Endodermal cell (in vitro differentiated cells): ENCODE data around the gene GABPB2. TPM values are rescaled to one million over a fixed set of nuclear protein-coding genes. Genes with fewer than 3 reads are reported as not detected.
A peak's percentile ranks its signal among the peaks of the same experiment; 100 is the strongest.

ENCODE experiments used
- DNase-seq: peaks from one replicate; pipeline ENCODE4 v3.0.0-alpha.2; 2017
- H3K27ac ChIP-seq: 2 replicates; pipeline ENCODE4 v1.5.1; 2013; ENCODE audit warnings: mild to moderate bottlenecking, low read depth, low read length, moderate library complexity
- H3K27me3 ChIP-seq: 2 replicates; pipeline ENCODE4 v1.6.1; 2013; ENCODE audit warnings: mild to moderate bottlenecking, low read length, moderate library complexity; ENCODE audit not compliant: insufficient read depth, control insufficient read depth, poor library complexity, severe bottlenecking
- H3K36me3 ChIP-seq: 2 replicates; pipeline ENCODE4 v1.7.0; 2013; ENCODE audit warnings: mild to moderate bottlenecking, low read length, moderate library complexity; ENCODE audit not compliant: control insufficient read depth, insufficient read depth
- H3K4me1 ChIP-seq: one replicate; pipeline ENCODE4 v1.7.0; 2013; ENCODE audit warnings: low read length; ENCODE audit not compliant: control insufficient read depth, insufficient read depth
- H3K4me3 ChIP-seq: 2 replicates; pipeline ENCODE4 v1.5.1; 2013; ENCODE audit warnings: mild to moderate bottlenecking, low read length, moderate library complexity
- H3K9ac ChIP-seq: 2 replicates; pipeline ENCODE4 v1.6.1; 2013; ENCODE audit warnings: mild to moderate bottlenecking, low read length, moderate library complexity; ENCODE audit not compliant: poor library complexity, severe bottlenecking; ENCODE audit errors: extremely low read depth
- H3K9me3 ChIP-seq: 2 replicates; pipeline ENCODE4 v1.6.1; 2013; ENCODE audit warnings: mild to moderate bottlenecking, low read length, moderate library complexity; ENCODE audit not compliant: control insufficient read depth
- H3K27ac Mint-ChIP-seq: 2 replicates; pipeline ENCODE4 v1.8.0; 2020; ENCODE audit warnings: mixed read lengths
- H3K27me3 Mint-ChIP-seq: 2 replicates; pipeline ENCODE4 v1.8.0; 2021; ENCODE audit warnings: mild to moderate bottlenecking, mixed read lengths; ENCODE audit not compliant: insufficient read depth
- H3K36me3 Mint-ChIP-seq: 2 replicates; pipeline ENCODE4 v1.8.0; 2020; ENCODE audit warnings: low read depth, mixed read lengths
- H3K4me1 Mint-ChIP-seq: 2 replicates; pipeline ENCODE4 v1.8.0; 2020; ENCODE audit warnings: mixed read lengths
- H3K4me3 Mint-ChIP-seq: 2 replicates; pipeline ENCODE4 v1.8.0; 2020; ENCODE audit warnings: mild to moderate bottlenecking, moderate library complexity, mixed read lengths
- H3K9me3 Mint-ChIP-seq: 2 replicates; pipeline ENCODE4 v1.8.0; 2020; ENCODE audit warnings: mild to moderate bottlenecking, mixed read lengths
- WGBS, 2 experiments: methylation state at CpG; one replicate each; pipeline versions ENCODE4 v1.1.5 to v1.1.7; 2013; ENCODE audit warnings: missing lambda C conversion rate in 2 of 2, mixed read lengths in 1 of 2; ENCODE audit not compliant: insufficient coverage in 1 of 2, insufficient read length in 1 of 2; 5-methylcytosine and 5-hydroxymethylcytosine counted together
- total RNA-seq, 2 donors: library from RNA; stranded (reverse); fragmentation: NEBNext Ultra II Directional in 1 of 2; extraction: Animal tissue kit (Norgen Biotek cat#: 25700) in 1 of 2; gene quantifications; 2 replicates in 1 of 2; 3 replicates in 1 of 2; pipeline ENCODE4 v1.2.1, GENCODE V29; 2021
- TF ChIP-seq, protein P1 (sequence below): fragments of 200-600 bp; sonication (generic); conservative IDR thresholded peaks from 2 replicates; pipeline ENCODE4 v1.5.0; 2021; ENCODE audit warnings: antibody characterized with exemption, mild to moderate bottlenecking

GABPB2 gene
- total RNA-seq, 2 donors from 2014 or later = 7.5 to 7.7 TPM

DNA sequence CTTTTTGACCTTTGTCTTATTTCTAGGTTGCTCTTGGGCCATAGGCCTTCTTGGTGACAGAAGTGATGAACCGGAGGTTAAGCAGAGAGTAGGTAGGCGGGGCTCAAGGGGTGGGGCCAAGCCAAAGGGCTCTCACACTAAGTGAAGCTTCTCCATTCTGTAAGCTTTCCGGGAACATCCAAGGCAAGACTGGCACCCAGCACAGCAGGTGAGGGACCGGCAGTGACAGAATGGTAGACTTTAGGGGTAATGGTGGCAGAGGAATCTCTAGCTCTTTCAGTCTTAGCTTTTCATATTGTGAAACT lies 85.9 kb downstream of the GABPB2 start, which contains the start of gene TNFAIP8L2:
Gene TNFAIP8L2, plus strand, starts transcription at position 135 of the 305 bp plus-strand sequence. CDS start 2,049 bp downstream, outside the sequence.
- H3K4me3 Mint-ChIP-seq = no peak within 1 kb of the TSS
- no peak within 1 kb of the TSS for H3K9ac ChIP-seq
- H3K27ac Mint-ChIP-seq = no peak within 1 kb of the TSS
- no peaks in the 10 kb centered on the region for H3K9me3 Mint-ChIP-seq
- no peaks in the 10 kb centered on the region for H3K4me1 ChIP-seq
- DNase-seq = peak; percentile 63
- peaks cover 2% of the 10 kb centered on the region for H3K4me1 Mint-ChIP-seq
- H3K9me3 ChIP-seq = no peaks in the 10 kb centered on the region
- TF ChIP-seq, protein P1, sequence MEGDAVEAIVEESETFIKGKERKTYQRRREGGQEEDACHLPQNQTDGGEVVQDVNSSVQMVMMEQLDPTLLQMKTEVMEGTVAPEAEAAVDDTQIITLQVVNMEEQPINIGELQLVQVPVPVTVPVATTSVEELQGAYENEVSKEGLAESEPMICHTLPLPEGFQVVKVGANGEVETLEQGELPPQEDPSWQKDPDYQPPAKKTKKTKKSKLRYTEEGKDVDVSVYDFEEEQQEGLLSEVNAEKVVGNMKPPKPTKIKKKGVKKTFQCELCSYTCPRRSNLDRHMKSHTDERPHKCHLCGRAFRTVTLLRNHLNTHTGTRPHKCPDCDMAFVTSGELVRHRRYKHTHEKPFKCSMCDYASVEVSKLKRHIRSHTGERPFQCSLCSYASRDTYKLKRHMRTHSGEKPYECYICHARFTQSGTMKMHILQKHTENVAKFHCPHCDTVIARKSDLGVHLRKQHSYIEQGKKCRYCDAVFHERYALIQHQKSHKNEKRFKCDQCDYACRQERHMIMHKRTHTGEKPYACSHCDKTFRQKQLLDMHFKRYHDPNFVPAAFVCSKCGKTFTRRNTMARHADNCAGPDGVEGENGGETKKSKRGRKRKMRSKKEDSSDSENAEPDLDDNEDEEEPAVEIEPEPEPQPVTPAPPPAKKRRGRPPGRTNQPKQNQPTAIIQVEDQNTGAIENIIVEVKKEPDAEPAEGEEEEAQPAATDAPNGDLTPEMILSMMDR = no peak
- peaks cover 38% of the 10 kb centered on the region for H3K36me3 ChIP-seq
- no peak within 1 kb of the TSS for H3K4me3 ChIP-seq
- no peaks in the 10 kb centered on the region for H3K27me3 Mint-ChIP-seq
- H3K36me3 Mint-ChIP-seq = peaks cover 26% of the 10 kb centered on the region
- WGBS, 2 experiments = 77 to 89% methylated on average over 3 to 4 of the region's 4 CpGs
- no peaks in the 10 kb centered on the region for H3K27me3 ChIP-seq
- H3K27ac ChIP-seq = no peak within 1 kb of the TSS

- Mint-ChIP-seq H3K9me3 (no peaks in the 10 kb centered on the region), H3K27me3 (no peaks in the 10 kb centered on the region), H3K27ac (no peak overlapping the region), H3K4me3 (no peak overlapping the region), H3K4me1 (peaks cover 2% of the 10 kb centered on the region), H3K36me3 (peaks cover 32% of the 10 kb centered on the region)
- 90 to 92% methylated on average over 6 of the region's 6 CpGs for WGBS, 2 experiments
- Histone ChIP-seq H3K36me3 (peaks cover 45% of the 10 kb centered on the region), H3K4me1 (no peaks in the 10 kb centered on the region), H3K9ac (no peak overlapping the region), H3K27ac (no peak overlapping the region), H3K4me3 (no peak overlapping the region), H3K27me3 (no peaks in the 10 kb centered on the region), H3K9me3 (no peaks in the 10 kb centered on the region)
- no peak for DNase-seq
- TF ChIP-seq, protein P1 = no peak
Observed at GRCh38 chr1:151157067-151157531, 86.5 kb downstream of the GABPB2 start.

- H3K9me3 Mint-ChIP-seq = no peaks in the 10 kb centered on the region
- H3K4me3 ChIP-seq = no peak overlapping the region
- WGBS, 2 experiments = 95 to 100% methylated on average over 1 to 5 of the region's 5 CpGs
- no peak overlapping the region for H3K9ac ChIP-seq
- no peaks in the 10 kb centered on the region for H3K27me3 ChIP-seq
- H3K36me3 ChIP-seq = peaks cover 45% of the 10 kb centered on the region
- H3K27me3 Mint-ChIP-seq = no peaks in the 10 kb centered on the region
- H3K4me3 Mint-ChIP-seq = no peak overlapping the region
- peak overlapping the region; percentile 52 for H3K27ac Mint-ChIP-seq
- TF ChIP-seq, protein P1 = no peak
- H3K9me3 ChIP-seq = no peaks in the 10 kb centered on the region
- DNase-seq = no peak
- H3K4me1 Mint-ChIP-seq = peaks cover 2% of the 10 kb centered on the region
- H3K36me3 Mint-ChIP-seq = peaks cover 32% of the 10 kb centered on the region
- H3K4me1 ChIP-seq = no peaks in the 10 kb centered on the region
- no peak overlapping the region for H3K27ac ChIP-seq
Observed at GRCh38 chr1:151158326-151158725, 87.8 kb downstream of the GABPB2 start.
